ENCODE results near the gene CDX1. TPM values are rescaled to one million over a fixed set of nuclear protein-coding genes. Genes with fewer than 3 reads are reported as not detected.
A peak's percentile ranks its signal among the peaks of the same experiment; 100 is the strongest.

The CDX1 gene
- total and polyA plus RNA-seq, 3 donors from 2014 or later = 3.4 to 5.2 (median 3.4) TPM

- no peak for DNase-seq
- Histone ChIP-seq H3K36me3 (ENCODE audit: low read depth, missing control alignments) (no peaks in the 10 kb centered on the region), H3K27me3 (no peaks in the 10 kb centered on the region), H3K27ac (peak overlapping the region in 1 of 2 donors; percentile 24), H3K9me3 (no peaks in the 10 kb centered on the region), H3K4me3 (peak overlapping the region; percentile 32 to 43), H3K4me1 (peaks cover 34% of the 10 kb centered on the region)
- intact Hi-C loops (cut with DNase I; ENCODE audit: low total_unique reads) = no loop called here
- WGBS, 2 donors = 61 to 62% methylated on average over 6 to 27 of the region's 27 CpGs
- TF ChIP-seq CTCF (IDR thresholded peaks at IDR 0.05) = no peak
- no peak for TF ChIP-seq POLR2A (IDR thresholded peaks at IDR 0.05)
Observed at GRCh38 chr5:150166037-150166649, 435 bp upstream of the CDX1 start.

- Histone ChIP-seq H3K4me1 (peaks cover 34% of the 10 kb centered on the region), H3K4me3 (peak overlapping the region; percentile 32 to 43), H3K9me3 (no peaks in the 10 kb centered on the region), H3K27me3 (no peaks in the 10 kb centered on the region), H3K27ac (no peak overlapping the region), H3K36me3 (ENCODE audit: low read depth, missing control alignments) (no peaks in the 10 kb centered on the region)
- DNase-seq = no peak
- WGBS, 2 donors = 46 to 60% methylated on average over 15 of the region's 15 CpGs
- intact Hi-C loops (cut with DNase I; ENCODE audit: low total_unique reads) = no loop called here
- no peak for TF ChIP-seq POLR2A (IDR thresholded peaks at IDR 0.05)
- no peak for TF ChIP-seq CTCF (IDR thresholded peaks at IDR 0.05)
Observed at GRCh38 chr5:150167512-150167850, 903 bp downstream of the CDX1 start.

GRCh38 chr5:150167908-150168307 lies 1.3 kb downstream of the CDX1 start:
- Histone ChIP-seq H3K9me3 (no peaks in the 10 kb centered on the region), H3K4me1 (peaks cover 34% of the 10 kb centered on the region), H3K36me3 (ENCODE audit: low read depth, missing control alignments) (no peaks in the 10 kb centered on the region), H3K27ac (no peak overlapping the region), H3K4me3 (no peak overlapping the region), H3K27me3 (no peaks in the 10 kb centered on the region)
- intact Hi-C loops (cut with DNase I; ENCODE audit: low total_unique reads) = no loop called here
- TF ChIP-seq POLR2A (IDR thresholded peaks at IDR 0.05) = no peak
- TF ChIP-seq CTCF (IDR thresholded peaks at IDR 0.05) = no peak
- no peak for DNase-seq
- WGBS, 2 donors = 52 to 53% methylated on average over 11 to 14 of the region's 14 CpGs

GRCh38 chr5:150168864-150169263 lies 2.3 kb downstream of the CDX1 start:
- Histone ChIP-seq H3K4me1 (peaks cover 25% of the 10 kb centered on the region), H3K9me3 (no peaks in the 10 kb centered on the region), H3K4me3 (no peak overlapping the region), H3K36me3 (ENCODE audit: low read depth, missing control alignments) (no peaks in the 10 kb centered on the region), H3K27ac (peak overlapping the region in 1 of 2 donors; percentile 37), H3K27me3 (no peaks in the 10 kb centered on the region)
- WGBS, 2 donors = 35 to 49% methylated on average over 3 of the region's 3 CpGs
- TF ChIP-seq CTCF (IDR thresholded peaks at IDR 0.05) = no peak
- TF ChIP-seq POLR2A (IDR thresholded peaks at IDR 0.05) = no peak
- intact Hi-C loops (cut with DNase I; ENCODE audit: low total_unique reads) = no loop called here
- DNase-seq = no peak

GRCh38 chr5:150172145-150172544 lies 5.6 kb downstream of the CDX1 start:
- WGBS, 2 donors = 75 to 76% methylated on average over 1 of the region's 1 CpG
- intact Hi-C loops (cut with DNase I; ENCODE audit: low total_unique reads) = no loop called here
- TF ChIP-seq POLR2A (IDR thresholded peaks at IDR 0.05) = no peak
- no peak for TF ChIP-seq CTCF (IDR thresholded peaks at IDR 0.05)
- Histone ChIP-seq H3K4me1 (peaks cover 29% of the 10 kb centered on the region), H3K27ac (no peak overlapping the region), H3K27me3 (no peaks in the 10 kb centered on the region), H3K9me3 (no peaks in the 10 kb centered on the region), H3K36me3 (ENCODE audit: low read depth, missing control alignments) (no peaks in the 10 kb centered on the region), H3K4me3 (no peak overlapping the region)
- DNase-seq = no peak
